Measurements from ENCODE around the gene OR1F1. TPM values are rescaled to one million over a fixed set of nuclear protein-coding genes. Genes with fewer than 3 reads are reported as not detected.

OR1F1 gene
- total RNA-seq, 1 donor from 2014 or later = not detected

- no peaks in the 10 kb centered on the region for H3F3A ChIP-seq (ENCODE audit: low read depth)
- H3K4me2 ChIP-seq = no peak overlapping the region
These were observed 28.2 kb downstream of the OR1F1 start for GRCh38 chr16:3216263-3216640.

GRCh38 chr16:3220839-3221238, 32.8 kb downstream of the OR1F1 start:
- peaks cover 24% of the 10 kb centered on the region for H3K9me3 ChIP-seq (ENCODE audit: low read depth)
- H3K79me2 ChIP-seq (ENCODE audit: low read depth) = no peaks in the 10 kb centered on the region
- Mint-ChIP-seq H3K4me3 (no peak overlapping the region), H3K27ac (no peak overlapping the region), H3K4me1 (no peaks in the 10 kb centered on the region), H3K27me3 (ENCODE audit: insufficient read depth, low read depth) (peaks cover 10% of the 10 kb centered on the region), H3K36me3 (peaks cover 39% of the 10 kb centered on the region), H3K9me3 (peaks cover 53% of the 10 kb centered on the region)
- H3K36me3 ChIP-seq = peaks cover 38% of the 10 kb centered on the region
- no peaks in the 10 kb centered on the region for H3K27me3 ChIP-seq
- no peaks in the 10 kb centered on the region for H3K4me1 ChIP-seq
- DNase-seq (ENCODE audit: low spot score) = no peak
- no peaks in the 10 kb centered on the region for H3F3A ChIP-seq (ENCODE audit: low read depth)
- H3K4me2 ChIP-seq = no peak overlapping the region
- no peak for TF ChIP-seq EZH2phosphoT487 (IDR thresholded peaks at IDR 0.05)
- no peak for TF ChIP-seq EZH2 (IDR thresholded peaks at IDR 0.05)
- no peak for TF ChIP-seq CTCF (IDR thresholded peaks at IDR 0.05)
- H4K20me1 ChIP-seq (ENCODE audit: low read depth) = no peaks in the 10 kb centered on the region
- H2AFZ ChIP-seq (replicated peaks) = no peak overlapping the region
- H3K9ac ChIP-seq = no peak overlapping the region
- H3K27ac ChIP-seq = no peak overlapping the region
- no peak overlapping the region for H3K4me3 ChIP-seq

More at GRCh38 chr16:3216263-3216640, 28.2 kb downstream of the OR1F1 start:
- Histone ChIP-seq H3K9ac (no peak overlapping the region), H3K4me1 (no peaks in the 10 kb centered on the region), H3K27ac (no peak overlapping the region), H3K79me2 (ENCODE audit: low read depth) (no peaks in the 10 kb centered on the region), H3K27me3 (peaks cover 3% of the 10 kb centered on the region), H4K20me1 (ENCODE audit: low read depth) (no peaks in the 10 kb centered on the region), H3K36me3 (no peaks in the 10 kb centered on the region), H3K4me3 (no peak overlapping the region), H3K9me3 (ENCODE audit: low read depth) (no peaks in the 10 kb centered on the region), H2AFZ (replicated peaks) (no peak overlapping the region)
- no peak overlapping the region for H3K4me3 Mint-ChIP-seq
- TF ChIP-seq EZH2phosphoT487 (IDR thresholded peaks at IDR 0.05) (no peak), CTCF (IDR thresholded peaks at IDR 0.05) (no peak), EZH2 (IDR thresholded peaks at IDR 0.05) (no peak)
- peaks cover 26% of the 10 kb centered on the region for H3K9me3 Mint-ChIP-seq
- H3K27ac Mint-ChIP-seq = no peak overlapping the region
- no peak for DNase-seq (ENCODE audit: low spot score)
- H3K4me1 Mint-ChIP-seq = no peaks in the 10 kb centered on the region
- peaks cover 21% of the 10 kb centered on the region for H3K27me3 Mint-ChIP-seq (ENCODE audit: insufficient read depth, low read depth)
- H3K36me3 Mint-ChIP-seq = no peaks in the 10 kb centered on the region

GRCh38 chr16:3223913-3224515, 36.0 kb downstream of the OR1F1 start:
- peaks cover 69% of the 10 kb centered on the region for H3K9me3 Mint-ChIP-seq
- no peaks in the 10 kb centered on the region for H3K79me2 ChIP-seq (ENCODE audit: low read depth)
- no peak overlapping the region for H3K9ac ChIP-seq
- H3K9me3 ChIP-seq (ENCODE audit: low read depth) = peaks cover 36% of the 10 kb centered on the region
- peaks cover 61% of the 10 kb centered on the region for H3K36me3 ChIP-seq
- no peak overlapping the region for H3K27ac ChIP-seq
- no peak overlapping the region for H3K27ac Mint-ChIP-seq
- H3K27me3 Mint-ChIP-seq (ENCODE audit: insufficient read depth, low read depth) = no peaks in the 10 kb centered on the region
- H3K4me2 ChIP-seq = no peak overlapping the region
- no peaks in the 10 kb centered on the region for H3K4me1 ChIP-seq
- H3K27me3 ChIP-seq = no peaks in the 10 kb centered on the region
- no peak overlapping the region for H3K4me3 ChIP-seq
- H4K20me1 ChIP-seq (ENCODE audit: low read depth) = no peaks in the 10 kb centered on the region
- peaks cover 59% of the 10 kb centered on the region for H3K36me3 Mint-ChIP-seq
- no peaks in the 10 kb centered on the region for H3K4me1 Mint-ChIP-seq
- no peak overlapping the region for H2AFZ ChIP-seq (replicated peaks)
- no peaks in the 10 kb centered on the region for H3F3A ChIP-seq (ENCODE audit: low read depth)
- TF ChIP-seq CTCF (IDR thresholded peaks at IDR 0.05) (no peak), EZH2phosphoT487 (IDR thresholded peaks at IDR 0.05) (no peak), EZH2 (IDR thresholded peaks at IDR 0.05) (no peak)
- DNase-seq (ENCODE audit: low spot score) = no peak
- H3K4me3 Mint-ChIP-seq = peak overlapping the region; percentile 1
